HG03439 (cell line): Measurements from ENCODE around the gene DNMT3A.

Experiments used
- ATAC-seq: cut with Tn5 transposase; IDR thresholded peaks from one replicate; pipeline ENCODE4 v1.9.1; 2021; ENCODE audit warnings: mild to moderate bottlenecking, moderate library complexity; ENCODE audit not compliant: unreplicated experiment

The DNMT3A gene

GRCh38 chr2:25262288-25262687 lies 79.4 kb downstream of the DNMT3A start:
- no peak for ATAC-seq

GRCh38 chr2:25259737-25260124 lies 82.0 kb downstream of the DNMT3A start:
- ATAC-seq = no peak

DNA sequence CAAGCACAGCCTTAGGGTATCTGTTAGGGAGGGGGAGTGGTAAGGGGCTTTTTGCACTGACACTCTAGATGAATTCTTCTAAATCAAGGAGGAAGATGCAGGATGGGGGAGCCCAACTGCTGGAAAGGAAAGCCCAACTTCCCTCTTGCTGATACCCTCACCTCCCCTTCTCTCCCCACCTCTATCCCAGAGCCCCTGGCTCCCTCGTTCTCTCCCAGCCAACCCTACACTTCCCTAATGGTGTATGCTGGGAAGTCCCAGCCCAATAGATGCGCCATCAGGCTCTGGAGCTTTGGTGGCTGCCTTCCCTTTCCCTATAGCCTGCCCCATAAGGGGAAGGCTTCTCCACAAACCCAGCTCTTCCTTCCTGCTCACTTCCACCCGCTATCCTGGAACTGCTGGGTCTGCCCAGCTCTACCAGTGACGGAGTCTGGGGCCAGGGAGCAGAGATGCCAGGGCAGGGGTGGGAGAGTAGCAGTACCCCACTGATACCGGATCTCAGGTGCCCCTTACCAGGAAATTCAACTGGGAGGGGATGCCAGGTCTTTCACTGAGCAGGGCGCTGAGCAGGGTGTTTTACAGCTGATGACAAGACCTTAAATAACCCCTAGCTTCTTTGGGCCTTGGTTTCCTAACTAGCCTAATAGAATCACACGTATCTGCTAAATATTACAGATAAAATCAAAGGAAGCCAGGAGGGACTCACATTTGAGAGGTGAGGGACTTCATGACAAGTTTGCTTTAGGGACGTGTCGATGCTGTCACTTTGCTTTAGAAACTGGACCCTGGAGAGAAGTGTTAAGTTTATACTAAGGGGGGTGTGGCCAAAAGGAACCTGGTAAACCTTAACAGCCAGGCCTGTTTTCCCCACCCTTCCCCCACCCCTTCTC lies 82.6 kb downstream of the DNMT3A start:
- no peak for ATAC-seq

- no peak for ATAC-seq
Observed at GRCh38 chr2:25257931-25258846, 83.5 kb downstream of the DNMT3A start.

DNA sequence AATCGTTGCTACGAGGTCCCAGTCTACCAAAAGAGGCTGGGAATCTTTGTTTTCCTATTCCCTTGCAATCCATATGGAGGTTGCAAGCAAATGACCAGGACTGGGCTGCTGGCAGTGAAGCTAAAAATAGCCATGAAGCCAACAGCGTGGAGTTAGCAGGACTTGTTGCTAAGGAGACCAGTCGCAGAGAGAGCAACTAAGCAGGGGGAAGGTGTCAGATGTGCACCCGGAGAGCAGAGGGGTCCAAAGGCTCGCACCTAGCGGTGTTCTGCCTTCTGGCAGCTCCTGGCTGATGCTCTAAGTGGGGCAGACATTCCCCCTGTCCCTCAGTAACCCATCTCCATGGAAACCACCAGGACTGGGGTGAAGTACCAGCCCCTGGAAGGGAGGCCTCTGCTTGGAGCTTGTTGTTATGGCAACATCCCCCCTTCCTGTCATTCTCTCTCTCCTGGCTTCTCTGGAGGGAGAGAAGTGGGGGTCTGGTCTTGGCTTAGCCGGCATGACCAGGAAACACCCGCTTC lies 84.6 kb downstream of the DNMT3A start:
- ATAC-seq = no peak

- no peak for ATAC-seq
Observed at GRCh38 chr2:25256488-25256875, 85.2 kb downstream of the DNMT3A start.

- ATAC-seq = no peak
Observed at GRCh38 chr2:25255745-25256487, 85.8 kb downstream of the DNMT3A start.

- no peak for ATAC-seq
Observed at GRCh38 chr2:25254961-25255360, 86.8 kb downstream of the DNMT3A start.

- no peak for ATAC-seq
Observed at GRCh38 chr2:25253153-25253626, 88.5 kb downstream of the DNMT3A start.

DNA sequence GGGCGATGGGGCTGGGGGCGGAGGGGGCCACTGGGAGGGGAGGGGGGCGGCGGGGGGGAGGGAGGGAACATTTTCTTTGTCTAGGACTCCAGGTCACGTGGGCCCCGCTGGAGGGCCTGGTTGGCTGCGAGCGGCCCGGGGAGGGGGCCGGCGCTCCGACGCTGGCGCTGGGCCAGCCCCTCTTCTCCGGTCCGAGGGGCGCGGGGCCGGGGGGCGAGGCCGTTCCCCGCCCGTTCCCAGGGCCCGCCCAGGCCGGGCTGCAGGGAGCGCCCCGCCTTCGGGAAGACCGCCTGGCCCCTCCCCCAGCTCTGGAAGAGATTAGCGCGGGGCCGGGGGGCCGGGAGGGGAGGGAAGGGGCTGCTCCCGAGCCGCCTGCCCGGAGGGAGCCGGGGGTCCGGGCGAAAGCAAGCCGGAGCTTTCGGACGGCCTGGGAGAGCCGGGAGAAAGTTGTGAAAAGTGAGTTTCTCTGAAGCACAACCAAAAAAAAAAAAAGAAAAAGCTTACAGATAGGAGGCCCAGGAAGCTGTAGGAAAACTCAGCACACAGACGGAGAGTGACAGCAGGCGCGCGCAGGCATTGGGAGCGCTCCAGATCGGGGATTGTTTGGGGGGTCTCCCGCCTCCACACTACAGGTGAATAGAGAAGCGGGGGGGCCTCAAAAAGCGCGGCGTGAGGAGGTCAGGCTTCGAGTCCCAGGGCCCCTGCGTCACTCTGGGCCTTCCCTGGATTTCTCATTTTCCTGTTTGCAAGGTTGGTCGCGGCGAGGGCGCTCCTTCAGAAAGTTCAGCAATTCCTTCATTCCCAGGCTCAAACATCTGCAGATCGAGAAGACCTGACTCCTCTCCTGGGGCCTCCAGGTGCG lies 89.2 kb downstream of the DNMT3A start:
- no peak for ATAC-seq

DNA sequence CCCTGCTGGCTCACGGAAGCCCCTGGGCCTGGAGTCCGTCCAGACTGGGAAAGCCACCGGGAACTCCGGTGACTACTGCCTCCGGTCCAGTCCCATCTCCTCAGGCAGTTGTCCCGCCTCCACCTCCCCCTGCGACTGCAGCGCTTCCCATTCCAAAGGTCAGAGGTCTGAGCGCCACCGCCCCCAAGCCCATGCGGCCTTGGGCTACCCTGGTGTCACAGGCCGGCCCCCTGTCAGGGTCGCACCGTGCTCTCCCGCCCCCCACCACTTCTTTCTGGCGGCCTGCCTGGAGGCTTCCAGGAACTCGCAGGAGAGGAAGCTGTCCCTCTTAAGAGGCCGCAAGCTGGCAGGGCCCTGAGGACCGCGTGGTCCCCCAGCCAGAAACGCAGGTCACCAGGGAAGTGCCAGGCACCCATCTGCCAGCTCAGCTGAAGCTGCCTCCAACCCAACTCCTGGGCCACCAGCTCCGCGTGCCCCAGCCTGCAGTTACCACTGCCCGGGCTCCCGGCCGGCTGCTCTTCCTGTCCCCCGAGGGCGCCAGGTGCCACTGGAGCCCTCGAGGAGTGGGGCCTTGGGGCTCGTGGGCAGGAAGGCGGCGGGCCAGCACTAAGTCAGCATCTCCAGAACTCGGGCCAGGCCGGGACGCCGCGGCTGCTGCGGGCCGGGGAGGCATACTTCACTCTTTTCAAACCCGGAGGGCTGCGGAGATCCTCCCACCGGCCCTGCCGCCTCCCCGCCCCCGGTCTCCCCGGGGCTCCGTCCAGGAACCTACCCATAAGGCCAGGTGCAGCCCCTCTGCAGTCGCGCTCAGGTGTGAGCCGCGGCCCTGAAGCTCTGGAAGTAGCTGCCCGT lies 90.1 kb downstream of the DNMT3A start:
- no peak for ATAC-seq

- ATAC-seq = no peak
Observed at GRCh38 chr2:25251071-25251421, 90.7 kb downstream of the DNMT3A start.

DNA sequence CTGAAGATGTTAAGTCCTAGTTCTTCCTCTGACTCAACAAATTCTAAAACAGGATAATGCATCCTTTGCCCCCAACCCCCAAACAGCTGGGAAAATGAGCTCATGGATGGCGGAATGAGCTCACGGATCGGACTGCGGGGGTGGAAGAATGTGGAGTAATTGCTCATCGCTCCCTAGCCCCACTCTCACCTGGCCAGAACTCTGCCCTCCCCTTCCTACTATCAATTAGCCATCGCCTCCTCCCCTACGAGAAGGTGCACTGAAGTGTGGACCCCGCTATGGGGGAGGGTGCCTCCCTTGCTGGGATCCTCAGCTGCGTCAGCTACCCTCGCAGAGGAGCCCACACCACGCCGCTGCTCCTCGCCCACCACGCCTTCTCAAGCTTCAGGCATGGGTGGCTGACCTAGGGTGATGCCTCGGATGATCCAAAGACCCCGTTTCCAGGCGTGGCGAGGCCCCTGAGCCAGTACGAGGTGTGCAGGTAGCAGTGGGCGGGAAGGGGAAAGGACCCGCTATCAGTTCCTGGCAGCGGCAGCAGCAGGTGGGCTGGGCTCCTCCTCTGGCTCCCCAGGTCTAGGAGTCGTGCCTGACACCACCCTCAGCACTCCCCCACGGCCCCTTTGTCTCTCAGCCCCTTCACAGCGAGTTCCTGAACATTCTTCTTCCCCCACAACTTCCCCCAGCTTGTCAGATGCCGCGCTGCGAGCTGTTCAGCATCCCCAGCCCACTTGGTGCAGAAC lies 91.2 kb downstream of the DNMT3A start:
- ATAC-seq = no peak

DNA sequence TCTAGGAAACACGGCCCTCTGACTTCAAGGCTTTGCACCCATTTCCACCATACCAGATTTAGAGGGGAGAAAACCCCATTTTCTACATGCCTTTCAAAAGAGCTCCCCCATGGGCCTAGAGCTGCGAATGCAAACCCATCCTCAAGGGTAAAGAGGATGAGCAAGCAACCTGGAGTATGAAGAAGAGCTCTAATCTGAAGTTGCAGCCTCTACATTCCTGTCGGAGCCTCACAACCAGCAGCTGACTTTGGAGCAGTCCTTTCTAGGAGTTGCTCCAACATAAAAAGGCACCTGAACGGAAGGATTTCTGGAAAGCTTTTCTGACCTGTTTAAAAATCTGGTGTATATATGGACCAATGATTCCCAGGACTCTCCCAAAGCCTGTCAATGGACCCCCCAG lies 91.9 kb downstream of the DNMT3A start:
- ATAC-seq = no peak

- ATAC-seq = no peak
Observed at GRCh38 chr2:25247792-25248512, 93.8 kb downstream of the DNMT3A start.

- ATAC-seq = no peak
Observed at GRCh38 chr2:25246558-25247290, 95.0 kb downstream of the DNMT3A start.

DNA sequence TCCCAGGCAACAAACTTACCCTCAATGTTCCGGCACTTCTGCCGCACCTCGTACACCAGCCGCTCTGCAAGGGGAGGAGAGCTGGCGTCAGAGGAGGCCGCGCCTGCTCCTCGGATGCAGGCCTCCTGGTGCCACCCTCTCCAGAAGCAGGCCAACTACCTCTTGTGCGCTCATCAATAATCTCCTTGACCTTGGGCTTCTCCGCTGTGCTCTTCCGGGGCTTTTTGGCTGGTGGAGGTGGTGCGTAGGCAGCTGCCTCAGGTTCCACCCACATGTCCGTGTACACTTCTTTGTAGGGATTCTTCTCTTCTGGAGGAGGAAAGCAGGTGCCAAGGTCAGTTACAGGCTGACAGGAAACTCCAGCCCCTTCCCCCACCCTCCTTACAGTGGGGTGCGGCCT lies 95.7 kb downstream of the DNMT3A start:
- no peak for ATAC-seq
